ENCODE measurements around the gene AGAP1.

Gene AGAP1

GRCh38 chr2:235833971-235834620 lies 340.3 kb downstream of the AGAP1 start:
- DNase-seq = no peak

GRCh38 chr2:235834781-235835180 lies 340.9 kb downstream of the AGAP1 start:
- no peak for DNase-seq

GRCh38 chr2:235835810-235836209 lies 342.0 kb downstream of the AGAP1 start:
- DNase-seq = no peak

DNA sequence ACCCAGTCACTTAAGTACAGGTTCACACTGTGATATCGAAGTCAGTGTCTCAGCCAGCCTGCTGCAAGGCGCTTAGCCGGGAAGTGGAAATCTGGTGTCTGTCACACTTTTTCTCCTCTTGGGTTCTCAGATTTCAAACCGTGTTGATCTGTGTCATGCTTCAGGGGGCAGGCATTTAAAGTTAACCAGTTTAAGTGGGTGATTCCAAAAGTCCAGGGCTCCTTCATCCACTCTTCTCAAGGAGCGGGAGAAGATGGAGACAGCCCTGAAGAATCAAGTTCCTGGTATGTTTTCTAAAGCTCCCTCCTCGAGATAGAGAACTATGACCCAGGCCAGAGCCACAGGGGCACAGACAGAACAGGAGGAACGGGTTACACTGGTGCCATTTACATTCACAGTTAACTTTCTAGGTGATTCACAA lies 342.7 kb downstream of the AGAP1 start:
- DNase-seq = no peak

DNA sequence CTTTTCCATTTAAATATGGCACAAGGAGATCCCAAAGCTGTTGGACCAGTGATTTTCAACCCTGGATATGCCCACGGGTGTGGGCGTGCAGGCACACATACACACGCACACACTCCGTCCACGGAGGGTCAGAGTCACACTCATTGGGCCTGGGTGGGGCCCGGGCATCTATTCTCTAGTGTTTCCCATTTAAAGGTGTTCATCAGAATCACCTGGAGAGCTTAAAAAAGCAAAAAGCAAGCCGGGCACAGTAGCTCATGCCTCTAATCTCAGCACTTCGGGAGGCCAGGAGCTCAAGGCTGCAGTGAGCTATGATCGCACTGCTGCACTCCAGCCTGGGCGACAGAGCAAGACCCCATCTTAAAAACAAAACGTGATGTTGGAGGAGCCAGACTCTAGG lies 345.4 kb downstream of the AGAP1 start:
- no peak for DNase-seq

DNA sequence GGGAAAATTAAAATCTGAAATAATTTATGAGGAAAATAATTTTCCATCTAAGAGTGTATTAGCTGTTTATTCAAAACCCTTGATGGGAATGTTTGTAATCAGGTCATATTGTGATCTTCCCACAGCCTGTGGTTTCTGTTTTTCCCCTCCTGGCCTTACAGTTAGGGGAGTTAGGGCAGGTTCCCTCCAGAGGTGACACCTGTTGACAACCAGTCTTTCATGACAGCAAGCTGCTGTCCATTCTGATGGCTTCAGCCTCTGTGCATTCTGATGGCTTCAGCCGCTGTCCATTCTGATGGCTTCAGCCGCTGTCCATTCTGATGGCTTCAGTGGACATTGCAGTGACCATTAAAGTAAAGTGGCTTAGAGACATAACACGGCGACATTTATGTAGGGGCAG lies 346.1 kb downstream of the AGAP1 start:
- no peak for DNase-seq

- DNase-seq = no peak
Observed at GRCh38 chr2:235841863-235842262, 348.0 kb downstream of the AGAP1 start.

- DNase-seq = no peak
Observed at GRCh38 chr2:235842941-235843340, 349.1 kb downstream of the AGAP1 start.

DNA sequence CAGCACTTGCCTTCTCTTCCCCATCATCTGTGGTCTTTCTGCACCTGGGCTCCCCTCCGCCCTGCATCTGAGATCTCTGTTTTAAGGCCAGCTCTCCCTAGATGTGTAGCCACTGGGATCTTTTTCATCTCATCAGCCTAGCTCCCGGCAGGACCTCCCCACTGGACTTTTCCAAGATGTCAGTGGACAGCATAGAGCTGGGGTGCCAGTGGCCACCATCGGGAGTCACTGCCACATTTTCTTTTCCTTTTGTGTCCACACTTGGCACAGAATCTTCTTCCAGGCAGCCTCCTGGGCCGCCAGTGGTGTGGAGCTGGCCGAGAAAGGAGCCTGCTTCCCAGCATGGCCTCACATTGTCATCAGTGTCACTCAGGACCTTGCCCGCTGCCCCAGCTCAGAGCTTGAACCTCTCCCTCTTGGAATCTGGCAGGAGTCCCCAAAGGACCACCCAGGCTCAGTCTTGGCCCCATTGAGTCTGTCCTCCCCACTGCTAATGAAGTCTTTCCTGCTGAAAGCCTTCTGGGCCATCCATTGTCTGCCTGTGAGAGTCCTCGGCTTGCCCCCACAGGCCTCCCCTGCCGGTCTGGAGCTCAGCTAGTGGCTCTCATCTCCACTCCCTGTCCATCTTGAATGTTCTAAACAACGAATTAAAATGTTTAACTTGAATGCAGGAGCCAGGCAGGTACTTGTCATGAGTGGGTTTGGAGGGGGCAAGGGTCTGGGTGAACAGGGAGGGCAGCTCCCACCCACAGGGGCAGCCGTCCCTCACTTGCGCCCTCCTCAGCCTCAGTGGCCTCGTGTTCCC lies 349.9 kb downstream of the AGAP1 start:
- DNase-seq = no peak

DNA sequence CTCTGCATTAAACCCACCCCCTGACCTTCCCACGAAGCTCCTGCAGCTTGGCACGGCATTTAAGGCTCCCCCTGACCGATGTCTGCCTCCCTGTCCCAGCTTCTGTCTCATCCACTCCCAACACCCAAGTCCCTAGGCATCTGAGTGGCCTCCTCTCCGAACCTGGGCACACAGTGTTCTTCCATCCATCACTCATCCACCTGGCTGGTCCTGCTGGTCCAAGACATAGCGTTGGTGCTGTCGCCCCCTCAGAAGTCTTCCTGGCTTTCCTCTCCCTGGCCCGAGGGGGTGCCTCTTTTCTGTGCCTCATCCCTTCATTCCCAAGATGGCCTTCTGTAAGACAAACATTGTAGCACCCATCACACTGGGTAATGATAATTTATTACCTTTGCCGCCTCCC lies 350.7 kb downstream of the AGAP1 start:
- no peak for DNase-seq

DNA sequence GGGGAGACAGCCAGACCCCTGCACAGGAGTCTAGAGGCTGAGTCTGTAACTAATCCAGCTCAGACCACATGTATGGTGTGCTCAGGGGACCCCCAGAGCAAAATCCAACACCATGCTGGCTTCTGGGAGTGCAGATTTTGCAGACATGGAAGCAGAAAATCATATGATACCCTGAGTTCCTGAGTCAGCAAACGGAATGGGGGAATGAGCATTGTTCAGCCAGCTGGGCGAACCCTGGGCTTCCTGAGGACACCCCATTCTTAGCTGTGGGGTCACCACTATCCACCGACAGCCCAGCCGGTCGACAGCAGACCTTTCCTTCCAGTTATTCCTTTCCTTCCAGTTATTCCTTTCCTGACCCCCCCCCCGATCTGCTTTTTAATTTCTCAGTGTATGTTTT lies 351.4 kb downstream of the AGAP1 start:
- DNase-seq = no peak

- no peak for DNase-seq
Observed at GRCh38 chr2:235847576-235847975, 353.7 kb downstream of the AGAP1 start.

GRCh38 chr2:235848055-235848454 lies 354.2 kb downstream of the AGAP1 start:
- no peak for DNase-seq

DNA sequence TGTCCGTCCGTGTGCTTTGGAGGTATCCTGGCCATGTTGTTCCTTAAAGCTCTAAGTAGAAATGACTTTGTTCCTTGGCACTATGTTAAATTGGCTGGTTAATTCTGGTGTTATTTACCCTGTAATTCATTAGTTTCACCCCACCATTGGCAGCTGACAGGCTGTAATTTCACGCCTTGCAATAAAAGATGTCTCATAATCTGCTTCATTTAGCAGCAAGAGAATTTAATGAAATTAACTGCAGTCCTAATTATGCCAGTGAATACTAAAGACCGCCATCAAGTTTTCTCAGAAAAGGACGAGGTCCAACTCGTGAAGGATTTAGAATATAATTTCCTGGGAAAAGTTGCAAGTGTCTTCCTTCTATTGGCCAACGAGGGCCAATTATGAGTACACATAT lies 355.1 kb downstream of the AGAP1 start:
- no peak for DNase-seq

- no peak for DNase-seq
Observed at GRCh38 chr2:235849489-235849888, 355.6 kb downstream of the AGAP1 start.

GRCh38 chr2:235850289-235850688 lies 356.4 kb downstream of the AGAP1 start:
- no peak for DNase-seq

DNA sequence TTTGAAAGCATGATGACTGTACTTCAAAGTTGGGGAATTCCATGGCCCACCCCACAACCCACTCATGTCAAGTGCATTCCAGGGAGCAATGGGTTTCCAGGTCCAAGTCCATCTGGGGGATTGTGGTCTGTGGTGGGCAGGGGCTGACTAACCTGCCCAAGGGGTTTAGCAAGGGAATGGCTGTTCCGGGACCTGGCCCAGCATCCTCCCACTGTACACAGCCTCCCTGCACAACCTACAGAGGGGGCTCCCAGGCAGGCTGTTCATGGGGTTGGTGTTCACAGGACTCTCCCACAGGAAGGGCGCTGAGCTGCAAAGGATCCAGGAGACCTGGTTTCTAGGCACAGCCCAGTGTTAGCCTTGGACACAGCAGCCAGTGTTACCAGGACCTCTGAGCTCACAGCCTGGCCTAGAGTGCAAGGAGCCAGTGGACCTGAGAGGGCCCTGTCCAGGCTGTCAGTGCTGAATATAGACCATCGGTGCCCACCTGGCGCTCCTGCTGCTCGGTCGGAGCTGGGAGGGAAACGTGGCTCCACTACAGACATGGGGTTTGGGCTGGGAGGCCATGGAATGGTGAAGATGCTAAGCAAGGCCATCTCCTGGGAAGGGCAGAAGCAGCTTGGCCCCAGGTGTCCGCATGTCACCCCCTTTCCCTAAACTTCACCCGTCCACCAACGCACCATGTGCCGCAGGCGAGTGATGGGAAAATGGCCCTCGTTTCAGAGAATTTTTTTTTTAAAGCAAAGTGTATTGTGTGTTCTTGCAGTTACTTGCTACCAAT lies 357.1 kb downstream of the AGAP1 start:
- no peak for DNase-seq

DNA sequence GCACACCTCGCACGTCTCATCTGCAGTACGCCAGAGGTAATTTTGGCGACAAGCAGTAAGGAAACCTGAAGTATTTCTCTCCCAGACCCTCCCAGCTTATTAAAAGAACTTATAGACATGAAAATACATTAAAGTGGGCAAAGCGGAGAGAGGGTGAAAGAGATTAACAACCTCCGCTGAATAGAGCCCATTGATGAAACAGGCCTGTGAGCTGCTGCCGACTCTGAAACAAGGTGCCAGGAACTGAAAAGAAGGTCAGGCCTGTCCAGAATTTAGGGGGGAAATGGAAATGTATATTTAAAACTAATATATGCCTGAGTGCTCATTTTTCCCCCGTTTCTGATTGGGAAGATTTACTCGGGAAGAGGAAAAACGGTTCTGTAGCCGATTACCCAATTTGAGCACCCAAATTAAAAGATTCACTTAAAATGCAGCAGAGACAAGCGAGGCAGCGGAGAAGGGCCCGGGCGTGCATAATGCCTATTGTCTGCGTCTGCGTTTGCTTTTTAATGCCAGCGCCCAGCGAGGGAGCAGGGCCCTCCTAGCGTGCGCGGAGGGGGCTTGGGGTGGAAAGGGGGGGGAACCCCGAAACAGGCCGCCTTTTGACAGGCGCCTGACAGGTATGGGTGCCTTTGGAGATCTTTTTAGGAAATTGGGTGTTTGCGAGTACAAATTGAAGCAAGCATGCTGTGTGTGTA lies 358.1 kb downstream of the AGAP1 start:
- DNase-seq = no peak

- no peak for DNase-seq
Observed at GRCh38 chr2:235852526-235852920, 358.7 kb downstream of the AGAP1 start.

DNA sequence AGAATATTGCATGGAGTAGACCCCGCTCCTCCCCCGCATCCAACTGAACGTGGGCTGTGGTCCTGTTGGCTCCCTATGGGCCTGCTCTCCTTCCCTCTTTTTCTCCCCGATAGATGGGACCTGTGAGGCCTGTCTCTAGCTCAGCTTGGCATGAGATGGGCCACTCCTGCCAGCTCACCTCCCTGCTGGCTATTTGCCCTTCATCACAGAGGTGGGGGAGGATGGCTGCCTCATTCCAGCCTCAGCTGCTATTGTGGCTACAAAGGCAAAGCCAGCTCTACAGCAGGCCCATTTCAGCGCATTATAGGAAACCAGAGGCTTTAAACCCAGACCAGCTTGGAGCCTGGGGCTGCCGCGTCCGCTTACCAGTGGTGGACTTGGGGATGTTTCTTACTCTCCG lies 360.4 kb downstream of the AGAP1 start:
- DNase-seq = no peak

GRCh38 chr2:235855011-235855410 lies 361.2 kb downstream of the AGAP1 start:
- DNase-seq = no peak

- DNase-seq = no peak
Observed at GRCh38 chr2:235856151-235856854, 362.5 kb downstream of the AGAP1 start.

GRCh38 chr2:235857598-235857997 lies 363.8 kb downstream of the AGAP1 start:
- no peak for DNase-seq

All from activated CD4-positive, alpha-beta T cell treated with anti-CD3 and anti-CD28 coated beads, Interleukin-2, amount 50 U/mL, for 1 hour (primary cell).